GM18858 (cell line): Measurements from ENCODE around the gene IL1R1.
"Not testable (repeated sequence)": the region's sequence is repeated elsewhere in the genome, so short reads cannot be mapped to it uniquely, and the experiment has no call there.

Experiments
- ATAC-seq: cut with Tn5 transposase; IDR thresholded peaks from one replicate; pipeline ENCODE4 v1.9.1; 2021; ENCODE audit not compliant: unreplicated experiment

Gene IL1R1, protein sequence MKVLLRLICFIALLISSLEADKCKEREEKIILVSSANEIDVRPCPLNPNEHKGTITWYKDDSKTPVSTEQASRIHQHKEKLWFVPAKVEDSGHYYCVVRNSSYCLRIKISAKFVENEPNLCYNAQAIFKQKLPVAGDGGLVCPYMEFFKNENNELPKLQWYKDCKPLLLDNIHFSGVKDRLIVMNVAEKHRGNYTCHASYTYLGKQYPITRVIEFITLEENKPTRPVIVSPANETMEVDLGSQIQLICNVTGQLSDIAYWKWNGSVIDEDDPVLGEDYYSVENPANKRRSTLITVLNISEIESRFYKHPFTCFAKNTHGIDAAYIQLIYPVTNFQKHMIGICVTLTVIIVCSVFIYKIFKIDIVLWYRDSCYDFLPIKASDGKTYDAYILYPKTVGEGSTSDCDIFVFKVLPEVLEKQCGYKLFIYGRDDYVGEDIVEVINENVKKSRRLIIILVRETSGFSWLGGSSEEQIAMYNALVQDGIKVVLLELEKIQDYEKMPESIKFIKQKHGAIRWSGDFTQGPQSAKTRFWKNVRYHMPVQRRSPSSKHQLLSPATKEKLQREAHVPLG

DNA sequence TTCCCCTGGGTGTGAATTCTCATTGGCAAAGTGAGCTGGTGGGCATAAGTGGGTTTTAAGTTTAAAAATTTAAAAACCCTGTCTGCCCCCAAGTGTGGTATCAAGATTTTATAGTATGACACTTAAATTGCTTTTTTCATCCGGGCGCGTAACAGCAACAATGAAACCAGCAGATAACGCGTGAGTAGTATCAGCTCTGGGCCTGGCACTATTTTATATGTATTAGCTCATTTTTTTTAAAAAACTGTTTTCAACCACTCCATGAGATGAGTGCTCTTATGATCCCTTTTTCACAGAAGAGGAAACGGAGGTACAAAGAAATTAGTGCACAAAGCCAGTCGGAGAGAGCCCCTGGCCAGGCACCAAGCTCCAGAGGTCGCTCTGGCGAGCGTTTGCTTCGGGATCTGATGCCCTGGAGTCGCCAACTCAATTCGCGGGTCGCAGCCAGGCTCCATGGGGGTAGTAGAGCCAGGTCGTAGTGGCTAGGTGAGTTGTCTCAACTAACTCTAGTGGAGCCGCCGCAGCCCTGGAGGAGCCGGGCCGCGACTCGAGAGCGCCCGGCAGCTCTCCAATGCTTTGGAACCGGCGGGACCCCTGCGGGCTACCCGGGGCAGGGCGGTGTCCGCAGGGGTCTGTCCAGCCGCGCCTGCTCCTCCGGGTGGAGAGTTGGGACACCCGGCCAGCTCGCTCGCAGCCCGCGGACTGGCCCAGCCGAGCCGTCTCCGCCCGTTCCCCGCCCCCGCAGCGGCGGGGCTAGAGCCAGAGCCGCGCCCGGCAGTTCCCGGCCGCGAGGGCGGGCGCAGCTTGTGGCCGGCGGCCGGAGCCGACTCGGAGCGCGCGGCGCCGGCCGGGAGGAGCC, at the start of gene IL1R1:
TSS of gene IL1R1 (plus strand) at position 777 of the 859 bp plus-strand sequence. CDS start 14,979 bp downstream, outside the sequence.
- no peak for ATAC-seq

DNA sequence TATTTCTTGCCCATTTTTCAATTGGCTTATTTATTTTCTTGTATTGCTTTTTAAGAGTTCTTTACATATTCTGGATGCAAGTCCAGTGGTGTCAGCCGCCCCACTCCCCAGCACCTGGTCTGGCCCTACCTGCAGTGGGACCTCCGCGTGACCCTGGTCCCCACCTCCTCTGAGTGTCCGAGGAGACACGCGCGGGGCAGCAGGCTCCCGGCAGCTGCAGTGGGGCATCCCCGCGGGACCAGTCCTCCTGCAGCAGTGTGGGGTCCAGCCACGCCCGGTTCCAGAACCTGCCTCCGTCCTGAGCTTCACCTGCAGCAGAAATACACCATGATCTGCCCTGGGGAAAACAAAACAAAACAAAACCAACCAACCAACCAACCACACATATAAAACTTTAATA, 48.9 kb upstream of the IL1R1 start:
- no peak for ATAC-seq

DNA sequence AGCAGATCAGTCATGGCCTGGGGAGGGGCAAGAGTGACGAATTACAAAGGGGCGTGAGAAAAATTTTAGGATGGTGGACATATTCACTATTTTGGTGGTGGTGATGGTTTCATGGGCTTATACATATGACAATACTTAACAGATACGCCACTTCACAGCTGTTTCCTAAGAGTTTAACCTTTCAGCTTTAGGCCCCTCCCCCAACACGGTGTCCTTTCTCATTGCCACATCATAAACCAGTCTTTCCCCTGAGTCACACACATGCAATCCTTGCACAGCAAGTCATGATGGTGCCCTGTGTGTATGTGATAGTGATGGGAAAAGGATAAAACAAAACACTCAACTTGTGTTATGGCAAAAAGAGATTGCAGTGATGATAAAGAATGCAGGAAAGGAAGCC, 47.6 kb upstream of the IL1R1 start:
- ATAC-seq = no peak

- no peak for ATAC-seq
These were observed 46.4 kb upstream of the IL1R1 start for GRCh38 chr2:102096103-102096502.

GRCh38 chr2:102098756-102099155, 43.8 kb upstream of the IL1R1 start:
- ATAC-seq = no peak

DNA sequence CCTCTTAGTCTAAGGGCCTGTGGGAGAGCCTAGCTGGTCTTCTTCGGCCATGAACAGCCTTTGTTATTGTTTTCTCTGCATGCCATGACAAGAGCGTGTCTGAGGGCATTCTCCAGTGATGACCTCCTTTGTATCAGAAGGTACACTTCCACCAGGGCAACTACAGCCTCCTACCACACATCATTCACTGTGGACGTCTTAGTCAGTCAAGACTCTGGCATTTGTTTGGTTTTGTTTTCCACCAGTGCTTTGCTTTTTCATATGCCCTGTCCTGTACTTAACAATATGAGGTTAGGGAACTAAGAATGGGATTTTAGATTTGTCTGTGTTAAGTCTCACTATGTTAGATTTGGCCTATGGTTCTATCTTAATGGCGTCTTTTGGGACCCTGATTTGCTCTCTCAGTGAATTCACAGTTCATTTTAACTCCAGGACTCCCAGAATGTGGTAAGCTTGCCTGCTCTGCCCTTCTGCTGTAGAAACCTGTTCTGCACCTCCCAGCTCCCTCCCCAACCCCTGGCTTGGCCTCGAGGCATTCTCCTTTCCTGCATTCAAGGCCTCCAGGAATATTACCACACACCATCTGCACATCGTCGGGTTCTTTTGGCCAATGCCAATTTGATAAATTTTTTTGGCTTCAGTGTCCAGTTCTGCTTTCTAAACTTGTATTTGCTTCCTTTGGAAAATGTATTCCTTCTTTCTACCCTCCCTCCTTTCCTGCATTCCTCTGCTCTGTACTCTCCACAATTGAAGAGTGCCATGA, 42.8 kb upstream of the IL1R1 start:
- ATAC-seq = no peak

DNA sequence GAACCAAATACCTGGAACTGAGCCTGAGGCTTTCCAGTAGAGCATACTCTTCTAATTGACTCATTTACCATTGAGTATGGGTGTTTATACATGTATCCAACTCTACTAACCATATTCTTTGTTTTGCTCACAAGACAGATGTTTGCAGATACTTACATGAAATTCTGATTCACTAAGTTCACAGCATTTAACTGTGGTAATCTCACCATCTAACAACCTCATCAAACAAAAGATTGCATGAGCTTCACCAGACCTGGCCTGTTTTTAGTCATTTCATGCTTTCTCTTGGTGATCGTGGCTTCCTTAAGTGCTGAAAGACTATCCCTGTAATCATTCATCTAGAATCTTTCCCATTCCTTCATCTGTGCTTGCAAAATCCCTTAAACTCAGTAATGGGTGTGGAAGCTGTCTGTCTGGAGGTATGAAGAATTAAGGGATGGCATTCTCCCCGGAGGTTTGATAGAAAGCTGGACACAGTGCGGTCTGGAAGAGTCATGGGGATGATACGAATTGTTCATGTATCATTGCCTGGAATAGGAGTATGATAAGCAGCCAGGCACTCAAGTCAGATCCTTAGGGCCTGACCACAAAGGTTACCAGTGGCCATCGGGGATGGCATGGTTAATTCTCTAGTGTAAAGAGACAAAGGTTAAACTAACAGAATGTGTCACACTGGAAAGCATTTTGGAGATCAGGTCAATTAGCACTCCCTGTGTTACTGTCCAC, 42.0 kb upstream of the IL1R1 start:
- ATAC-seq = no peak

DNA sequence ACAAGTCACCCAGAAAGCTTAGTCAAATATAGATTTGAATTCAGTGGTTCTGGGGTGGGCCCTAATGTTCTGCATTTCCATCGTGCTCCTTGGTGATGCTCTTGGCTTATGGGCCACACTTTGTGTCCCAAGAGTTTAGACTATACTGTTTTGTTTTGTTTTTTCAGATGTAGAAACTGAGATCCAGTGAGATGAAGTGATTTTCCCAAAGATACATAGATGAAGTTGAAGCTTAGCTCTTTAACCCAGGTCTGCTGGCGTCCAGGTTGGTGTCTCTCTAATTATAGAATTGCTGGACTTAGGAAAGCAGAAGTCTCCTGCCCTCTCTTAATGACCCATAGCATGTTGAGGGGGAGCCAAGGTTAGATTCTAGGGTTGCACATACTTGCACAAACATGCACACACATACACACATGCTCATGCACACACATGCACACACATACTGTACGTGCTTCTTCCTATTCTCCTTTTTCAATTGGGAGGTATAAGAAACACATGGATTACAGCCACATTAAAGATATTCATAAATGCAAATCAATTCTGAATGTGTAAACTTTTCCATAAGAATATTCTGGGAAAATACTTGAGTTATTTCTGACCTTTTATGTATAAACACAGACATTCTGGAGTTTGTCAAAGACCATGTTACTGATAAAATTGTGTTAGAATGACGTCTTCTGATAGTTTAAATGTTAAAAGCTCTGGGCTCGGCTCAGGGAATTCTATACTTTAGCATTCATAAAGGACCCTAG, 41.3 kb upstream of the IL1R1 start:
- ATAC-seq = no peak

DNA sequence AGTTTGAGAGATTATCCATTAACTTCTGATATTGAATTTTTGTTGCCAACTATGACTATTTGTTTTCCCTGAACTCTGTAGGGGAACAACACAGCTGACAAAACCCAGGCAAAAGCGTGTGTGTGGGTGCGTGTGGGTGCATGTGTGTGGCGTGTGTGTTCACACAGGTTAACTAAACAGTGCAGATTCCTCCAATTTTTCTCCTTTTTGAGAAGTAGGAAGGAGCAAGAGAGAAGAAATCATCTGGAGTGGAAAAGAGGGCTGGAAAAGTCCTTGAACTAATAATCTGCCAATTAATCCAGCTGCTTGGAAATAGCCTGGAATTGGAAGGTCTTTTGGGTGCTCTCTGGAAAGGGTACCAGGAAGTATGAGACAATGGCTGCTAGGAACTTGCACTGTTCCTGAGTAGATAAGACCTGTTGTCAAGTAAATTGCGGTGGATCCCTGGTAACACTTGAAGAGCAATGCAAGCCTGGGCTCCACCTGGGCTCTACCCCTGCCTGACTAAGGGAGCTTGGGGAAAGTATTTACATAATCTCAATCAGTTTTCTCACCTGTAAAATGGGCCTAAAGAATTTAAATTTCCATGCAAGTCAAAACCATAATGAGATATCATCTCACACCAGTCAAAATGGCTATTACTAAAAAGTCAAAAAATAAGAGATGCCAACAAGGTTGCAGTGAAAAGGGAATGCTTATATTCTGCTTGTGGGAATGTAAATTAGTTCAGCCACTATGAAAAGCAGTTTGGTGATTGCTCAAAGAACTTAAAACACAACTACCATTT, 40.5 kb upstream of the IL1R1 start:
- ATAC-seq = no peak

- ATAC-seq = not testable (repeated sequence)
These were observed 40.0 kb upstream of the IL1R1 start for GRCh38 chr2:102102636-102102948.

GRCh38 chr2:102103284-102103683, 39.3 kb upstream of the IL1R1 start:
- no peak for ATAC-seq

DNA sequence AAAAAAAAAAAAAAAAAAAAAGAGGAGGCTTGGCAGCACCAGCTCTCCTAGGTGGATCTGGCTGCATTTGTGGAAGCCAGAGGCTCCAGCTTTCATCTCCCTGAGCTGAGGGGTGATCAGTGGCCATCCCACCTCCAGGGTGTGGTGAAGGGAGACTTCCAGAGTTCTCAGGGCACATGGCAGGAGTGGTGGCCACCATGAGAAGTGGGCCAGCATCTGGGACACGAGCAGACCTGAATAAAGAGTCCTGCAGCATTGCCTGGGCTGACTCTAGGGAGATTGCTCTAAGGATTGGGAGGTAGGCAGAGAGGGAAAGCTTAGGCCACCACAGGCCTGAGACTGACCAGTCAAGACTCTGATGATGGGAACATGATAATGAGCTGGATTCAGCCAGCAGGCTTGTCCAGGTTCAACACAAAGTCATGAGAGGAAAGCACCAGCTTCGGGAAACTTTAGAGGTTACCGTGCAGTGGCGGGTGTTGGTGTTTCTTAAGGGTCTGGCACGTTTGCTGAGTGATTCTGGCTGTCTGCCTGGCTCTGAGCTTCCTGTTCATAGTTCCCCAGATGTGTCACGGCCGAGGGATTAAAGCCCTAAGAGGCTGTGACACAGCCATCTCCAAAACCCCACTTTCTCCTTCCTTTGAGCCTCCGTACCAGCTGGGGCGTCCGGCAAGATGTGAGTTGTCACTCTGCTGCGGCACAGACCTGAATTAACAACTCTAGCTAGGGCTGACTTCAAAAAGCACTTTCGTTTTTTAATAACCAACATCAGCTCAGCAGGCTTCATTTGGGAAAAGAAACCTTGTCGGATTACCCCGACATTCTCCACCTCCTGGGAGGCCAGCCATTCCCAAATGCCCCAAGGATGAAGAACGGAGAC, 38.3 kb upstream of the IL1R1 start:
- ATAC-seq = peak; percentile 74

- no peak for ATAC-seq
These were observed 36.4 kb upstream of the IL1R1 start for GRCh38 chr2:102106133-102106556.

- not testable (repeated sequence) for ATAC-seq
These were observed 35.5 kb upstream of the IL1R1 start for GRCh38 chr2:102106813-102107740.

DNA sequence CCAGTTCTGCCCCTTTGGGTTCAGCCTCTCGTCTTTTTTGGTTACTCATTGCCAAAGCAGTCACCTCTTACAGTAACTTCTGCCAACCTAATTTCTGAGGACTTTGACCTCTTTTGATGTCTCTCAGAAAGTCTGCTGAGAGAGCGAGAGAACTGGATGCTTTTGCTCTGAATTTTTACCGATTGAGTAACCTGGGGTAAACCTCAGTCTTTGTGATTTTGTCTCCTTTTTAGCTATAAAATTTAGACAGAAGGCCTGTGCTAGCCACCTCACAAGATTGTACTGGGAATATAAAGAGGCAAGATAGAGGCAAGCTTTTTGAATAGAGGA, 34.8 kb upstream of the IL1R1 start:
- ATAC-seq = no peak

- ATAC-seq = no peak
These were observed 33.5 kb upstream of the IL1R1 start for GRCh38 chr2:102109016-102109415.

GRCh38 chr2:102110171-102110570, 32.4 kb upstream of the IL1R1 start:
- ATAC-seq = no peak
